GM12872 (cell line): Measurements from ENCODE around the gene CGB2.

ENCODE experiments used
- CTCF ChIP-seq: IDR thresholded peaks from 3 replicates; pipeline ENCODE4 v1.5.1; 2011; ENCODE audit warnings: low read depth, mild to moderate bottlenecking, low read length, moderate library complexity; ENCODE audit not compliant: insufficient read depth

CGB2 gene

GRCh38 chr19:48994035-48994386, 37.7 kb upstream of the CGB2 start:
- TF ChIP-seq CTCF, result no peak

DNA sequence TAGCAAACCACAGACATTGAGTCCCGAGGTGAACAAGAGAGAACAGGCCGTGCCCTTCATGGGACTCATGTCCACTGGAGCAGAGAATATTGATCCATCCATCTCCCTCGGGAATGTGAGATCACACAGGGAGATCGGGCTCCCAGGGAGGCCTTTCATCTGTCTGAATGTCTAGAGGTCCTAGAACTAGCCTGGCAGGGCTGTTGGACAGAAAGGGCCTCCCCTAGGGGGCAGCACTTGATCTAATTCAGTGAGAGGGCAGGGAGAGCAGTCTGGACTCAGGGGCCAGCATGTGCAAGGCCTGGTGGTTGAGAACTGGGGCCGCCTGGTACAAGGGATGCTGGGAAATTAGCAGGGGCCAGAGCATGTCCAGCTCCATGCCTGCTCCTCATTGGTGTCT, 33.7 kb upstream of the CGB2 start:
- TF ChIP-seq CTCF, result peak; percentile 69

DNA sequence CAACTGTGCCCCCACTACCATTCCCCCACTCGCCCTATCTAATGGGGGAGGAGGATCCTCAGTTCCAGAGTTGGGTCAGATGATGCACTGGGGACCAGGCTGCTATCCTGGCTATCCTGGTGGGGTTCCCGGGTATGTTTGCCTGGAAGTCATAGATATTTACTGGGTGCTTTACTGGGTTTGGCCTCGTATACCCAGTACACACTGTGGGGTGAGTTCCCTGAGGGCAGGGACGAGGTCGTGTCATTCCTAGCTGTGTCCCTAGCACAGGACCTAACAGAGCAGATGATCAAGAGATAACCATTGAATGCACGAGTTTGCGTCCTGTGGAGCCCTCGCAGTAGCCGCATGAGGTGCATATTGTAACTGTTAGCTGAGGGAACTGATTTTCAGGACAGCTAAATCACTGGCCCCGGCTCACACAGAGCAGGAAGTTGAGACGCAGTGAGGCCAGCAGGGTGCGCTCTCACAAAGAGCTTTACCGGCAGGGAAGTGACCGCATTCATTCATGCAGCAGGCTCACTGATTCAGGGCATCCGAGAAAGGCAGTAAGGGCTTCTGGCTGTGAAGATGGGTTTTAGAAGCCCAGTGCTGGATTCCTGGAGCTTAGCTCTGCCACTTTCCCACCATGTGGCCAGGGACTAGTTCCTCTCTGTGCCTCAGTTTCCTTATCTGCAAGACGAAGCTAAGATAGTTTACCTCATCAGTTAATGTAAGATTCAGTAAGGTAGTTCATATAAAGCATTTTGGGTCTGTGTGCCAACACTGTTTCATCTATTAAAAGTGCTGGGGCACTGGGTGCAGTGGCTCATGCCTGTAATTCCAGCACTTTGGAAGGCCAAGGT, 32.0 kb upstream of the CGB2 start:
- TF ChIP-seq CTCF, result peak; percentile 80

- TF ChIP-seq CTCF, result no peak
Observed at GRCh38 chr19:49004133-49004532, 27.6 kb upstream of the CGB2 start.

DNA sequence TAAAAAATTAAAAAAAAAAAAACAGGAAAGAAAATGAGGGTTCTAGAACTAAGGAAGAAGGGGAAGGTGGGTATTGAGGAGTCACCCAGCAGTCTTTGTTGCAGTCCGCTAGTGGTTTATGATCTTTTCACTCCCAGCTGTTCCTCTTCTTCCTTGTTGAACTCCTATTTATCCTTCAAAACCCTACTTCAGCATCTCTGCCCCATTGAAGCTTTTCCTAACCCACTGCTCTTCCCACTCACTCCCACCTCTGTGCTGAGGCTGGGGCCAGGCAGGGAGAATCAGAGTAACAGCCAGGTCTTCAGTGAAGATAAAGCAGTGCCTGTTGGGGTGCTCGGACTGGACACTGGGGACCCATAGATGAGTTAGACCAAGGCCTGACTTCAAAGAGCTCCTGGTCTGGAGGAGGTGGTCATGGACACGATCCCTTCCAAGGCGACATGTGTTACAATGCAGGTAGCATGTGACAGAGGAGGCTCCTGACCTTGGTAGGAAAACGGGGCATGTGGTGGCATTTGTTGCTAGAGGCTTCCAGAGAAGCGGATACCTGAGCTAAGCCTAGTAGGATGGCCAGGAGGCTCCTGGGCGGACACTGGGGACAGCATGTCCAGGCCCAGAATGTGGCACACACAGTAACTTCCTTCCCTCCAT, 26.6 kb upstream of the CGB2 start:
- no peak for TF ChIP-seq CTCF

DNA sequence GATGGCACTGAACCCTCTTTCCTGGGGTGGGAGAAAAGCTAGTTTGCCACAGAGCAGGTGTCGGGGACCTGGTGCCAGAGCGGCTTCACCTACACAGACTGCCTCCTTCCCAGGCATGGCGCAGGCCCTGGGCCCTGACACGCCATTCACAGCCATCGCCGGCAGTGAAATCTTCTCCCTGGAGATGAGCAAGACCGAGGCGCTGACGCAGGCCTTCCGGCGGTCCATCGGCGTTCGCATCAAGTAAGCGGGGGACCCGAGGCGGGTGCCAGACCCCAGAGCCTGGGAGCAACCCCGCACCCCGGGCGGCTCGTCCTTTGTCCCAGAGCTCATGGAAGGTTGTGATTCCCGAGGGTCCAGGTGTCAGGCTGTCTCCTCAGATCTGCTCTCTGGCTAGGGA, 24.8 kb upstream of the CGB2 start:
- no peak for TF ChIP-seq CTCF

DNA sequence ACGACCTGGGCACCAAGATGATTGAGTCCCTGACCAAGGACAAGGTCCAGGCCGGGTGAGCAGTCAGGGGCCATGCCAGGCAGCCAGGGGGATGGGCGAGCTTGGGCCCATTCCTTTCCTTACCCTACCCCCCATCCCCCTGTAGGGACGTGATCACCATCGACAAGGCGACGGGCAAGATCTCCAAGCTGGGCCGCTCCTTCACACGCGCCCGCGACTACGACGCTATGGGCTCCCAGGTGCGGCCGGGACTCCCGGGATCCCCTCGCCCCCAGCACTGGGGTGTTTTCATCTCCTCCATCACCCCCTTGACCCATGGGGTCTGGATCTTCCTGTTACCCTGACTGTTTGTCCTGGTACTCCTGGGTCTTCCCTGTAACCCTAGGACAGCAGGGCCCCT, 21.9 kb upstream of the CGB2 start:
- TF ChIP-seq CTCF, result no peak
